ENCODE data around the gene WNT10A. TPM values are rescaled to one million over a fixed set of nuclear protein-coding genes. Genes with fewer than 3 reads are reported as not detected.
"Not testable (repeated sequence)": the region's sequence is repeated elsewhere in the genome, so short reads cannot be mapped to it uniquely, and the experiment has no call there.

The WNT10A gene
- total and polyA plus RNA-seq, 9 of the 15 experiments (the other 6 are each of a cell fraction or from before 2014, with no cell fraction given), result not detected

GRCh38 chr2:218931751-218932150, 51.1 kb downstream of the WNT10A start:
- H3K9me3 ChIP-seq (replicated peaks; ENCODE audit: control insufficient read depth, insufficient read depth, low read depth, low read length); H3K4me2 ChIP-seq (ENCODE audit: insufficient read depth, low read length); H3K4me3 ChIP-seq; H4K20me1 ChIP-seq (replicated peaks; ENCODE audit: control insufficient read depth, insufficient read depth, low read length); H3K9ac ChIP-seq (ENCODE audit: insufficient read depth in 1 of 2, low read depth in 2 of 2, low read length in 2 of 2); H3K27me3 ChIP-seq (ENCODE audit: control insufficient read depth in 2 of 2, insufficient read depth in 2 of 2, low read length in 2 of 2); in situ Hi-C loops (cut with MboI); H3K4me1 ChIP-seq (replicated peaks in 1 of 2; ENCODE audit: control insufficient read depth in 2 of 2, insufficient read depth in 2 of 2, low read length in 2 of 2); ATAC-seq; intact Hi-C loops (cut with micrococcal nuclease); H3K36me3 ChIP-seq (ENCODE audit: control insufficient read depth, insufficient read depth, low read length); DNase-seq (ENCODE audit: extremely low read depth in 1 of 4, low spot score in 3 of 4); H3K9me1 ChIP-seq (ENCODE audit: control insufficient read depth, insufficient read depth, low read length); BruUV-seq (replicated peaks); H2AFZ ChIP-seq (ENCODE audit: low read depth, low read length); H3K79me2 ChIP-seq (ENCODE audit: control insufficient read depth, insufficient read depth, low read length); H3K27ac ChIP-seq (ENCODE audit: extremely low read depth, low read depth, low read length); FAIRE-seq; CTCF ChIA-PET (ENCODE audit: low intra/inter-chr PET ratio); POLR2A ChIA-PET: not testable (repeated sequence)
- WGBS (ENCODE audit: insufficient coverage, low coverage, missing lambda C conversion rate), result no CpG with 5 or more reads among the region's 25 CpGs

Small RNA genes within 50 kb of the gene (small RNA-seq; reads per million reads assigned to genes)
- gene RNU6-642P, result not detected

Other genes starting within 250 kb of the WNT10A start
Only the 7 nearest of the 13 such genes appear.
- not detected in 2 replicates for gene CYP27A1, start 98.7 kb upstream of the WNT10A start, total RNA-seq (2014; rRNA removed)
- not detected in 2 replicates for gene CYP27A1, start 98.7 kb upstream of the WNT10A start, total RNA-seq (2014; rRNA removed; fragmentation: Illumina TruSeq; extraction: Trizol)
- not detected in 2 replicates for gene CYP27A1, start 98.7 kb upstream of the WNT10A start, total RNA-seq (2015; rRNA removed; fragmentation: Illumina TruSeq; extraction: Trizol)
- gene CYP27A1, start 98.7 kb upstream of the WNT10A start, total RNA-seq (2021), result 0.20 and 0.34 TPM in 2 replicates
- not detected in 2 replicates for gene CYP27A1, start 98.7 kb upstream of the WNT10A start, polyA plus RNA-seq (2011; rRNA removed)
- not detected in 2 replicates for gene CYP27A1, start 98.7 kb upstream of the WNT10A start, polyA plus RNA-seq (2014; fragmentation: Illumina TruSeq; extraction: Trizol)
- not detected for gene CYP27A1, start 98.7 kb upstream of the WNT10A start, polyA plus RNA-seq (2014; fragmentation: Nextera tagmentation; extraction: Ambion mirVana)
- not detected in 2 replicates for gene CYP27A1, start 98.7 kb upstream of the WNT10A start, polyA plus RNA-seq (2014; rRNA removed)
- not detected in 2 replicates for gene PRKAG3, start 49.0 kb upstream of the WNT10A start, total RNA-seq (2014; rRNA removed)
- not detected in 2 replicates for gene PRKAG3, start 49.0 kb upstream of the WNT10A start, total RNA-seq (2014; rRNA removed; fragmentation: Illumina TruSeq; extraction: Trizol)
- gene PRKAG3, start 49.0 kb upstream of the WNT10A start, total RNA-seq (2015; rRNA removed; fragmentation: Illumina TruSeq; extraction: Trizol), result not detected in 2 replicates
- gene PRKAG3, start 49.0 kb upstream of the WNT10A start, total RNA-seq (2021), result not detected in 2 replicates
- not detected in 2 replicates for gene PRKAG3, start 49.0 kb upstream of the WNT10A start, polyA plus RNA-seq (2011; rRNA removed)
- gene PRKAG3, start 49.0 kb upstream of the WNT10A start, polyA plus RNA-seq (2014; fragmentation: Illumina TruSeq; extraction: Trizol), result not detected in 2 replicates
- not detected for gene PRKAG3, start 49.0 kb upstream of the WNT10A start, polyA plus RNA-seq (2014; fragmentation: Nextera tagmentation; extraction: Ambion mirVana)
- not detected in 2 replicates for gene PRKAG3, start 49.0 kb upstream of the WNT10A start, polyA plus RNA-seq (2014; rRNA removed)
- gene WNT6, start 21.0 kb upstream of the WNT10A start, total RNA-seq (2014; rRNA removed), result not detected in 2 replicates
- not detected in 2 replicates for gene WNT6, start 21.0 kb upstream of the WNT10A start, total RNA-seq (2014; rRNA removed; fragmentation: Illumina TruSeq; extraction: Trizol)
- gene WNT6, start 21.0 kb upstream of the WNT10A start, total RNA-seq (2015; rRNA removed; fragmentation: Illumina TruSeq; extraction: Trizol), result not detected in 2 replicates
- not detected in 2 replicates for gene WNT6, start 21.0 kb upstream of the WNT10A start, total RNA-seq (2021)
- gene WNT6, start 21.0 kb upstream of the WNT10A start, polyA plus RNA-seq (2011; rRNA removed), result not detected in 2 replicates
- gene WNT6, start 21.0 kb upstream of the WNT10A start, polyA plus RNA-seq (2014; fragmentation: Illumina TruSeq; extraction: Trizol), result not detected in 2 replicates
- gene WNT6, start 21.0 kb upstream of the WNT10A start, polyA plus RNA-seq (2014; fragmentation: Nextera tagmentation; extraction: Ambion mirVana), result not detected
- gene WNT6, start 21.0 kb upstream of the WNT10A start, polyA plus RNA-seq (2014; rRNA removed), result not detected in 2 replicates
- not detected in 2 replicates for gene CDK5R2, start 78.8 kb downstream of the WNT10A start, total RNA-seq (2014; rRNA removed)
- gene CDK5R2, start 78.8 kb downstream of the WNT10A start, total RNA-seq (2014; rRNA removed; fragmentation: Illumina TruSeq; extraction: Trizol), result not detected in 2 replicates
- not detected in 2 replicates for gene CDK5R2, start 78.8 kb downstream of the WNT10A start, total RNA-seq (2015; rRNA removed; fragmentation: Illumina TruSeq; extraction: Trizol)
- gene CDK5R2, start 78.8 kb downstream of the WNT10A start, total RNA-seq (2021), result 0.09 TPM in 1 of 2 replicates, not detected in the other
- gene CDK5R2, start 78.8 kb downstream of the WNT10A start, polyA plus RNA-seq (2011; rRNA removed), result not detected in 2 replicates
- gene CDK5R2, start 78.8 kb downstream of the WNT10A start, polyA plus RNA-seq (2014; fragmentation: Illumina TruSeq; extraction: Trizol), result not detected in 2 replicates
- gene CDK5R2, start 78.8 kb downstream of the WNT10A start, polyA plus RNA-seq (2014; fragmentation: Nextera tagmentation; extraction: Ambion mirVana), result not detected
- not detected in 2 replicates for gene CDK5R2, start 78.8 kb downstream of the WNT10A start, polyA plus RNA-seq (2014; rRNA removed)
- gene FEV, start 104.3 kb downstream of the WNT10A start, total RNA-seq (2014; rRNA removed), result 0.45 and 0.57 TPM in 2 replicates
- gene FEV, start 104.3 kb downstream of the WNT10A start, total RNA-seq (2014; rRNA removed; fragmentation: Illumina TruSeq; extraction: Trizol), result 0.29 TPM in 1 of 2 replicates, not detected in the other
- 0.36 and 0.49 TPM in 2 replicates for gene FEV, start 104.3 kb downstream of the WNT10A start, total RNA-seq (2015; rRNA removed; fragmentation: Illumina TruSeq; extraction: Trizol)
- gene FEV, start 104.3 kb downstream of the WNT10A start, total RNA-seq (2021), result 1.6 and 2.4 TPM in 2 replicates
- 1.1 TPM in 2 replicates for gene FEV, start 104.3 kb downstream of the WNT10A start, polyA plus RNA-seq (2011; rRNA removed)
- 0.79 and 0.83 TPM in 2 replicates for gene FEV, start 104.3 kb downstream of the WNT10A start, polyA plus RNA-seq (2014; fragmentation: Illumina TruSeq; extraction: Trizol)
- gene FEV, start 104.3 kb downstream of the WNT10A start, polyA plus RNA-seq (2014; fragmentation: Nextera tagmentation; extraction: Ambion mirVana), result under 1 TPM; 0.08 to 0.14 TPM
- 0.78 and 1.7 TPM in 2 replicates for gene FEV, start 104.3 kb downstream of the WNT10A start, polyA plus RNA-seq (2014; rRNA removed)
- gene CRYBA2, start 112.6 kb downstream of the WNT10A start, total RNA-seq (2014; rRNA removed), result 0.73 TPM in 1 of 2 replicates, not detected in the other
- gene CRYBA2, start 112.6 kb downstream of the WNT10A start, total RNA-seq (2014; rRNA removed; fragmentation: Illumina TruSeq; extraction: Trizol), result not detected in 2 replicates
- 0.72 and 0.75 TPM in 2 replicates for gene CRYBA2, start 112.6 kb downstream of the WNT10A start, total RNA-seq (2015; rRNA removed; fragmentation: Illumina TruSeq; extraction: Trizol)
- 0.51 and 0.81 TPM in 2 replicates for gene CRYBA2, start 112.6 kb downstream of the WNT10A start, total RNA-seq (2021)
- gene CRYBA2, start 112.6 kb downstream of the WNT10A start, polyA plus RNA-seq (2011; rRNA removed), result 0.23 and 1.8 TPM in 2 replicates
- gene CRYBA2, start 112.6 kb downstream of the WNT10A start, polyA plus RNA-seq (2014; fragmentation: Illumina TruSeq; extraction: Trizol), result not detected in 2 replicates
- under 1 TPM in 1 of 2 experiments, not detected in 1; 0.11 TPM for gene CRYBA2, start 112.6 kb downstream of the WNT10A start, polyA plus RNA-seq (2014; fragmentation: Nextera tagmentation; extraction: Ambion mirVana)
- gene CRYBA2, start 112.6 kb downstream of the WNT10A start, polyA plus RNA-seq (2014; rRNA removed), result not detected in 2 replicates
- not detected in 2 replicates for gene CFAP65, start 160.7 kb downstream of the WNT10A start, total RNA-seq (2014; rRNA removed)
- gene CFAP65, start 160.7 kb downstream of the WNT10A start, total RNA-seq (2014; rRNA removed; fragmentation: Illumina TruSeq; extraction: Trizol), result not detected in 2 replicates
- gene CFAP65, start 160.7 kb downstream of the WNT10A start, total RNA-seq (2015; rRNA removed; fragmentation: Illumina TruSeq; extraction: Trizol), result not detected in 2 replicates
- not detected in 2 replicates for gene CFAP65, start 160.7 kb downstream of the WNT10A start, total RNA-seq (2021)
- not detected in 2 replicates for gene CFAP65, start 160.7 kb downstream of the WNT10A start, polyA plus RNA-seq (2011; rRNA removed)
- gene CFAP65, start 160.7 kb downstream of the WNT10A start, polyA plus RNA-seq (2014; fragmentation: Illumina TruSeq; extraction: Trizol), result not detected in 2 replicates
- not detected for gene CFAP65, start 160.7 kb downstream of the WNT10A start, polyA plus RNA-seq (2014; fragmentation: Nextera tagmentation; extraction: Ambion mirVana)
- gene CFAP65, start 160.7 kb downstream of the WNT10A start, polyA plus RNA-seq (2014; rRNA removed), result not detected in 2 replicates

All from K562 (cell line).